ENCODE data around the gene KCNT2. TPM values are rescaled to one million over a fixed set of nuclear protein-coding genes. Genes with fewer than 3 reads are reported as not detected.

Gene KCNT2
- total RNA-seq, 1 donor from 2014 or later, result 8.4 TPM

DNA sequence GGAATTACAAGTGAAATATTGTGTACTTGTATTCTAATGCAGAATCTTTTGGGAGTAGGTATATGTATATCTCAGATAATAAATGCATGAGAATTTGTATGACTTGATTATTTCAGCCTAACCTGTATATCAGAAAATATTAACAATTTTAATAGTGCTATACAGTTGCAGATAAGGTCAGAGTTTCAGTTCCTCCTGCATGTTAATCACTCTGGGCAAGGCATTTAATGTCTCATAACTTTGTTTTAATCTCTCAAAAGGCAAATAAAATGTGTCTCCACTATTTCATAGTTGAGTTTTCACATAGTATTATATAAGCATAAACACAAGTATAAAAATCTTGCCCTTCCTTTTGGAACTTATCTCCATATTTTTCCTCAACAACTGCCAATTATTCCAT lies 352.5 kb downstream of the KCNT2 start:
- Histone ChIP-seq H3K4me3 (no peak overlapping the region), H3K4me1 (no peaks in the 10 kb centered on the region), H3K36me3 (no peaks in the 10 kb centered on the region), H3K9me3 (no peaks in the 10 kb centered on the region), H3K27ac (no peak overlapping the region), H3K27me3 (no peaks in the 10 kb centered on the region)
- intact Hi-C loops (cut with DNase I), result no loop called here
- no peak for DNase-seq (ENCODE audit: low spot score in 2 of 2)
- TF ChIP-seq, protein P1, sequence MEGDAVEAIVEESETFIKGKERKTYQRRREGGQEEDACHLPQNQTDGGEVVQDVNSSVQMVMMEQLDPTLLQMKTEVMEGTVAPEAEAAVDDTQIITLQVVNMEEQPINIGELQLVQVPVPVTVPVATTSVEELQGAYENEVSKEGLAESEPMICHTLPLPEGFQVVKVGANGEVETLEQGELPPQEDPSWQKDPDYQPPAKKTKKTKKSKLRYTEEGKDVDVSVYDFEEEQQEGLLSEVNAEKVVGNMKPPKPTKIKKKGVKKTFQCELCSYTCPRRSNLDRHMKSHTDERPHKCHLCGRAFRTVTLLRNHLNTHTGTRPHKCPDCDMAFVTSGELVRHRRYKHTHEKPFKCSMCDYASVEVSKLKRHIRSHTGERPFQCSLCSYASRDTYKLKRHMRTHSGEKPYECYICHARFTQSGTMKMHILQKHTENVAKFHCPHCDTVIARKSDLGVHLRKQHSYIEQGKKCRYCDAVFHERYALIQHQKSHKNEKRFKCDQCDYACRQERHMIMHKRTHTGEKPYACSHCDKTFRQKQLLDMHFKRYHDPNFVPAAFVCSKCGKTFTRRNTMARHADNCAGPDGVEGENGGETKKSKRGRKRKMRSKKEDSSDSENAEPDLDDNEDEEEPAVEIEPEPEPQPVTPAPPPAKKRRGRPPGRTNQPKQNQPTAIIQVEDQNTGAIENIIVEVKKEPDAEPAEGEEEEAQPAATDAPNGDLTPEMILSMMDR (IDR thresholded peaks at IDR 0.05), result no peak

DNA sequence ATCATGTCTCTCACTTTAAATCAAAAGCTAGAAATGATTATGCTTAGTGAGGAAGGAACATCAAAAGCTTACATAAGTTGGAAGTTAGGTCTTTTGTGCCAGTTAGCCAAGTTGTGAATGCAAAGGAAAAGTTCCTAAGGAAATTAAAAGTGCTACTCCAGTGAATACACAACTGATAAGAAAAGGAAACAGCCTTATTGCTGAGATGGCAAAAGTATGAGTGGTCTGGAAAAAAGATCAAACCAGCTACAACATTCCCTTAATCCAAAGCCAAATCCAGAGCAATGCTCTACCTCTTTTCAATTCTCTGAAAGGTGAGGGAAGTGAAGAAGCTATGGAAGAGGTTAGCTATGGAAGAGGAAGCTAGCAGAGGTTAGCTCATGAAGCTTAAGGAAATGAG lies 378.7 kb downstream of the KCNT2 start:
- intact Hi-C loops (cut with DNase I), result no loop called here
- TF ChIP-seq, protein P1 (IDR thresholded peaks at IDR 0.05), result no peak
- no peaks in the 10 kb centered on the region for H3K36me3 ChIP-seq
- no peaks in the 10 kb centered on the region for H3K27me3 ChIP-seq
- H3K9me3 ChIP-seq, result no peaks in the 10 kb centered on the region
- no peak overlapping the region for H3K4me3 ChIP-seq
- no peak overlapping the region for H3K27ac ChIP-seq
- no peak for DNase-seq (ENCODE audit: low spot score in 2 of 2)
- H3K4me1 ChIP-seq, result no peaks in the 10 kb centered on the region

DNA sequence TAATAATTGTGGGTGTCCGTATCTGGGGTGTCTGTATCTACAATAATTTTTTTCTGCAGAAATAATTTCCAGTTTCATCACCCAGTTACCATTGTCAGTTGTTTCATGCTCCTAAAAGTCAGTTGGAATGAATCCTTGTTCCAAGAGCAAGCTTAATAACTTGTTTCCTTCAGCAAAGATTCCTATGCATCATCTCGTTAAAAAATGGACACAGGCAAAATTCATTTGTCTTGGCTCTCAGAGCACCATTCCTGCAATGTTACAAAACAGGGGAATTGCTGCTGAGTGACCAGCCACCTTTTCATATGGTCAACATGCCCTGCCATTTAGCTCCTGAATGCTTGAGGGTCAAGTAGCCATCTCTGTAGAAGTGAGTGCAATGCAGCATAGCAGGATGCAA lies 393.4 kb downstream of the KCNT2 start:
- no peaks in the 10 kb centered on the region for H3K27me3 ChIP-seq
- TF ChIP-seq, protein P1 (IDR thresholded peaks at IDR 0.05), result no peak
- H3K9me3 ChIP-seq, result no peaks in the 10 kb centered on the region
- H3K4me1 ChIP-seq, result no peaks in the 10 kb centered on the region
- no peak for DNase-seq (ENCODE audit: low spot score in 2 of 2)
- intact Hi-C loops (cut with DNase I), result no loop called here
- no peaks in the 10 kb centered on the region for H3K36me3 ChIP-seq
- no peak overlapping the region for H3K4me3 ChIP-seq
- H3K27ac ChIP-seq, result no peak overlapping the region

DNA sequence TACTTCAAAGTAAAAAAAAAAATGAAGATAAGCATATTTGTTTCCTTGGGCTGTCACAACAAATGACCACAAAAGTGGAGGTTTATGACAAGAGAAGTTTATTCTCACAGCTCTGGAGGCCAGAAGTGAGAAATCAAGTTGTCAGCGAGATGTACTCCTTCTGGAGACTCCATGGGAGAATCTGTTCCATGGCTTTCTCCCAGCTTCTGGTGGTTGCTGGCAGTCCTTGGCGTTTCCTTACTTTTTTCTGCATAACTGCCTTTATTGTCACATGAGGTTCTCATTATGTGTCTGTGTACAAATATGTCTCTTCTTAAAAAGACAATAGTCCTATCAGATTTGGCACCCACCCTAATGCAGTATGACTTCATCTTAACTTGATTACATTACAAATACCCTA lies 398.3 kb downstream of the KCNT2 start:
- intact Hi-C loops (cut with DNase I), result no loop called here
- Histone ChIP-seq H3K27ac (no peak overlapping the region), H3K27me3 (no peaks in the 10 kb centered on the region), H3K9me3 (no peaks in the 10 kb centered on the region), H3K36me3 (no peaks in the 10 kb centered on the region), H3K4me3 (no peak overlapping the region), H3K4me1 (no peaks in the 10 kb centered on the region)
- no peak for DNase-seq (ENCODE audit: low spot score in 2 of 2)
- TF ChIP-seq, protein P1 (IDR thresholded peaks at IDR 0.05), result no peak

DNA sequence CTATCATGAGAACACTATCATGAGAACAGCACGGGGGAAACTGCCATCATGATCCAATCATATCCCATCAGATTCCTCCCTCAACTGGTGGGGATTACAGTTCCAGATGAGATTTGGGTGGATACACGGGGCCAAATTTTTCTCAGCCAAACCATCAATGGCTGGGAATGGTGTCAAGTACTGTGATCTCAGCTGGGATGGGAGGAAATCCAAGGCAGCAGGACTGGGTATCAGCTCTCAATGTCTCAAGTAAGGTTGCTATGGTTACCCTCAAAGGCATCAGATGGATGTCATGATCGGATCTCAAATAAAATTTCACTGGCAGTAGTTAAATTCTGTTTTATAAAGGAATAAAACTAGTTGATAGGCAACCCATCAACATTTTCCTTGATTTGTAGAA lies 399.0 kb downstream of the KCNT2 start:
- TF ChIP-seq, protein P1 (IDR thresholded peaks at IDR 0.05), result no peak
- intact Hi-C loops (cut with DNase I), result no loop called here
- Histone ChIP-seq H3K4me1 (no peaks in the 10 kb centered on the region), H3K9me3 (no peaks in the 10 kb centered on the region), H3K36me3 (no peaks in the 10 kb centered on the region), H3K27me3 (no peaks in the 10 kb centered on the region), H3K4me3 (no peak overlapping the region), H3K27ac (no peak overlapping the region)
- no peak for DNase-seq (ENCODE audit: low spot score in 2 of 2)

DNA sequence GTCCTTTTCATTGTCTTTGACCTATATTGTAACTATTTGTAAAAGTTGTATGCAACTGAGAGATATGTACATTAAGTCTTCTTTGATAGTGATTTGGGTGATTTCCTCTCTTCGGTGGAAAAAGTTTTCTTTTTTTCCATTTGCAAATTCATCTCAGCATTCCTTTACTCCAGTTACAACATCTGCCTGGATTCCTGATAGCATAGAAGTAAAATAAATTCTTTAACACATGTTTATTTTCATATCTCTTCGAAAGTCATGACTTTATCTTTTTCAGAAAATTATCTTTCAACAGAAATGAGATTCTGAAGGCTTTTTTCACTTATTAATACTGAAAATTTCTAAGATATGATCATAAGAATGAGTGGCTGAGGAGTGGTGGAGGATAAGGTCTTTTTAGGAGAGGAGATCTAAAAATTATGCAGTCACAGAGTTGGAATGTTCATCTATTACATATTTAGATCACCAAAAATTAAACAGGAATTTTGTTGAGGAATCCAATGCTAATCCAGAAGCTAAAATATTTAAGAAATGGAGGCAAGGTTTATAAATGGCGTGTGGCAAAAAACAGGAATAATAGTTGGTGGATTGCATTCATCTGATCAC lies 400.5 kb downstream of the KCNT2 start:
- Histone ChIP-seq H3K4me3 (no peak overlapping the region), H3K9me3 (no peaks in the 10 kb centered on the region), H3K36me3 (no peaks in the 10 kb centered on the region), H3K4me1 (no peaks in the 10 kb centered on the region), H3K27ac (no peak overlapping the region), H3K27me3 (no peaks in the 10 kb centered on the region)
- TF ChIP-seq, protein P1 (IDR thresholded peaks at IDR 0.05), result no peak
- DNase-seq (ENCODE audit: low spot score in 2 of 2), result no peak
- intact Hi-C loops (cut with DNase I), result no loop called here
